Cardiac fibroblast (primary cell): ENCODE data around the gene ADAM22.
A peak's percentile ranks its signal among the peaks of the same experiment; 100 is the strongest.

Experiments used
- DNase-seq, 2 donors: peaks; one replicate each; pipeline versions ENCODE4 v3.0.0 to v3.0.0-alpha.2; 2010; ENCODE audit warnings: low read depth in 2 of 2
- H3K4me3 ChIP-seq, 2 donors: replicated peaks in 1 of 2; 1 replicate in 1 of 2; 2 replicates in 1 of 2; pipeline ENCODE4 v1.5.1; 2011; ENCODE audit warnings: low read depth in 2 of 2, low read length in 2 of 2, mild to moderate bottlenecking in 2 of 2, moderate library complexity in 1 of 2
- CTCF ChIP-seq: IDR thresholded peaks from one replicate; pipeline ENCODE4 v1.5.1; 2011; ENCODE audit warnings: low read depth, mild to moderate bottlenecking, low read length, inconsistent platforms

Gene ADAM22

DNA sequence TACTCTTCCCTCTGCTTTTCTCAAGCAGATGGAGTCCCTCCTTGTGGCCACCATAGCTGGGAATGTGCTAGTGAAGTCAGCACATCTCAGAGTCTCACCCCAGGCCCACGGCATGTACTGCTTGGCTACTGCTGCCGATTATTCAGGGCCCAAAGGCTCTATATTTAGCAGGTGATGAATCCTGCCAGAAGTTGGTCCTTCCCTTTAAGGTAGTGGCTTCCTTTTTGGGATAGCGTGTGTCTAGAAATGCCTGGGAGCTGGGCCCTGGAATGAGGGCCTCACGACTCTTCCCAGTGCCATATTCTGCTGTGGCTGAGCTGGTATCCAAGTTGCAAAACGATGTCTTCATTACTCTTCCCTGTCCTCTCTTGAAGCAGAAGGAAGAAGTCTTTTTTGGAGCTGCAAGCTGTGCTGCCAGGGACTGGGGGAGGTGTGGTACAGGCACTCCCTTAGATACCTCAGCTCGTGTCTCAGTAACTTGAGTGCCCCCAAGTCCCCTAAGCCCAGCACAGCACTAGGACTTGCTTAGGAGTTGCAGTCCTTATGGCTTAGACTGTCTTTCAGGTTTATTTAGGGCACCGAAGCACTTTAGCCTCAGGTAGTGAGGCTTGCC is 100.1 kb downstream of the ADAM22 start:
- TF ChIP-seq CTCF: no peak
- H3K4me3 ChIP-seq: no peak overlapping the region
- no peak for DNase-seq

DNA sequence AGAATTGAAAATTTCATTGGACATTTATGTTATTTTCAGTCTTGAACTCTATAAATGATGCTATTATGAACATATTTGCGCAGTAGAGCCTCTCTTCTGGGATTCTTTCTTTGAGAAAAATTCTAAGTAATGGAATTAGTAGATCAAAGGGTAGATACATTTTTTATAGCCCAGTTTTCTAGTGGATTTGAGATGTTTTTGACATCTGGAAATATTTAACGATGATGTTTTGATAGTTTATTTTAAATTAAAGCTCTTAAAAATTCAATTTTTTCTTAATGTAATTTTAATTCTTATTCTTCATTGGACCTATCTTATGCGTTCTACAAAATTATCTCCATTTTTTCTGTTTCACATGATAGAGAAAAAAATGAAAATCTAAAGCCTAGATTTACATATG is 103.0 kb downstream of the ADAM22 start:
- H3K4me3 ChIP-seq: no peak overlapping the region
- DNase-seq: no peak
- no peak for TF ChIP-seq CTCF

DNA sequence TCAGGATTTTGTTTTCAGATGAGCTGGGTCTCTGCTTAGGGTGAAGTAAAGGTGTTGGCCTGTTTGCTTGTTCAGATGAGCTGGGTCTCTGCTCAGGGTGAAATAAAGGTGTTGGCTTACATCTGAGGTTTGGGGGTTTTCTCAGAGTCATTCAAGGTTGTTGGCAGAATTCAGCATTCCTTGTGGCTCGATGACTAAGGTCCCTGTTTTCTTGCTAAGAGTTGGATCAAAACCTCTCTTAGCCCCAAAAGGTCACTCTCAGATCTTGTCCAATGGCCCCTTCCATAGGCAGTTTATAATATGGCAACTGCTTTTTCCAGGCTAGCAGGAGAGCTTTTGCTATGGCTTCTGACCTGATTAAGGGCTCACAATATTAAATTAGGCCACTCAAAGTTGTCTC is 106.6 kb downstream of the ADAM22 start:
- H3K4me3 ChIP-seq: no peak overlapping the region
- no peak for TF ChIP-seq CTCF
- peak in 1 of 2 donors; percentile 9 for DNase-seq

DNA sequence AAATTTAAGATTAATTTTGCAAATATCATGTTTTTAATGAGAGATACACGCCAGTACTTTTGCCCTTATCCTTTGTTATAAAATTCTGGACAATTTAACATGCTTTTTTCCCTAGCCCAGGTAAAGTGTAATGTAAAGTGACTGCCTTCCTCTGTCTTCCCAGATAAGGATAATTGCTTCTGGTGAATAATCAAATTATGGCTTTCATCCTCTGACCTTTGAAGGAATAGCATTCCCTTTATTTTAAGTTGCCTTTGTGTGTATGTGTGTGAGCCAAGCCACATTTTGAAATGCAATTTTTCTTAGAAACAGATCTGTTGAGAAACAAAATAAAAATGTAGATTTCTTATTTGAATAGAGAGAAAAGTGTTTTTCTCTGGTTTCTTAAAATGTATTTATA is 107.5 kb downstream of the ADAM22 start:
- TF ChIP-seq CTCF: no peak
- DNase-seq: no peak
- no peak overlapping the region for H3K4me3 ChIP-seq

GRCh38 chr7:88042157-88042556 is 108.1 kb downstream of the ADAM22 start:
- no peak for DNase-seq
- TF ChIP-seq CTCF: no peak
- no peak overlapping the region for H3K4me3 ChIP-seq

GRCh38 chr7:88042803-88043202 is 108.8 kb downstream of the ADAM22 start:
- no peak for TF ChIP-seq CTCF
- no peak for DNase-seq
- no peak overlapping the region for H3K4me3 ChIP-seq

GRCh38 chr7:88044069-88044468 is 110.0 kb downstream of the ADAM22 start:
- no peak overlapping the region for H3K4me3 ChIP-seq
- no peak for TF ChIP-seq CTCF
- DNase-seq: no peak
